ENCODE results near the gene TIMM50.
A peak's percentile ranks its signal among the peaks of the same experiment; 100 is the strongest.
"Not testable (repeated sequence)": the region's sequence is repeated elsewhere in the genome, so short reads cannot be mapped to it uniquely, and the experiment has no call there.

TIMM50 gene
- total RNA-seq, result 21.9 to 25.8 (median 22.4) reads per million in 4 donors

DNA sequence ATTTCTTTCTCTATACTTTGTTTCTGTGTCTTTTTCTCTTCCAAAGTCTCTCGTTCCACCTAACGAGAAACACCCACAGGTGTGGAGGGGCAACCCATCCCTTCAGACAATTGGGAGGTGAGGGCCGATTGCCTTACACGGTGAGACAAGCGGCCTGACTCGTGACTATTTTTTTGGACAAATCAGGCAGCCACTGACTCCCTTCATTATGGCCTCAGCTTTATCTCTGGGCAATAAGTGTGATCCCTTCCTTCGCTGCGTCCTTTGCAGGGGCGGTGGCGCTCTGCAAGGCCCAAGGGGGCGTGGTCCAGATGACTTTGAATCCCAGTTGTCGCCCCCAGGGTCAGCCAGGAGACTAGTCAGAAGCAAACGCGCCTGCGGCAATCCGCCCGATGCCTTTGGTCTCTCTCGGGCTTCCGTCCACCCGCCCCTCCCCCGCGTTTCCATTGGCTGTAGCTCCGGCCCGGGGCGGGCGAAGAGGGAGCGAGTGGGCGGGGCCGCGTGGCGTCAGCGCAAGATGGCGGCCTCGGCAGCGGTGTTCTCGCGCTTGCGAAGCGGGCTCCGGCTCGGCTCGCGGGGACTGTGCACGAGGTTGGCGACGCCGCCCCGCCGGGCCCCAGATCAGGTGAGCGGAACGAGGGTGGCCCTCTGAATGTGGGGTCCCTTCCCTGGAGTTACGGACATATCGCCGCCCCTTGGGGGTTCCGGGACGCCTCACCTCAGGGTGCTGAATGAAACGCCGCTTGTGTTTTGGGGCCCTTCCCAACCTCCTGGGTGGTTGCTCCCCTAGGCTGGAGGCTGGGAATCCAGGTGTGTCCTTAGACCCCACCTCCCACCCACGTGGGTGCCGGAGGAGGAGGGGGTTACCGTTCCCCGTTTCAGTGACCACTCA, at the start of gene TIMM50:
TIMM50 (plus strand) TSS at position 502 of the 892 bp plus-strand sequence; CDS start at position 518, 16 bp downstream.
- peak; percentile 93 to 96 (median 95) for DNase-seq

DNA sequence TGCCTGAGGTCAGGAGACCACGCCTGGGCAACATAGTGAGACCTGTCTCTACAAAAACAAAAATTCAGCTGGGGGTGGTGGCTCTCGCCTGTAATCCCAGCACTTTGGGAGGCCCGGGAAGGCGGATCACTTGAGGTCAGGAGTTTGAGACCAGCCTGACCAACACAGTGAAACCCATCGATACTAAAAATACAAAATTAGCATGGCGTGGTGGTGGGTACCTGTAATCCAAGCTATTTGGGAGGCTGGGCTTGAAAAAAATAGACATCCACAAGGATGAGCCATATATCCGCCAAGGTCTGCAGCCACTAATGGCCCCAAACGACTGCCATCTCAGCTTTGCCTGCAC, 48.0 kb upstream of the TIMM50 start:
- DNase-seq, result no peak

DNA sequence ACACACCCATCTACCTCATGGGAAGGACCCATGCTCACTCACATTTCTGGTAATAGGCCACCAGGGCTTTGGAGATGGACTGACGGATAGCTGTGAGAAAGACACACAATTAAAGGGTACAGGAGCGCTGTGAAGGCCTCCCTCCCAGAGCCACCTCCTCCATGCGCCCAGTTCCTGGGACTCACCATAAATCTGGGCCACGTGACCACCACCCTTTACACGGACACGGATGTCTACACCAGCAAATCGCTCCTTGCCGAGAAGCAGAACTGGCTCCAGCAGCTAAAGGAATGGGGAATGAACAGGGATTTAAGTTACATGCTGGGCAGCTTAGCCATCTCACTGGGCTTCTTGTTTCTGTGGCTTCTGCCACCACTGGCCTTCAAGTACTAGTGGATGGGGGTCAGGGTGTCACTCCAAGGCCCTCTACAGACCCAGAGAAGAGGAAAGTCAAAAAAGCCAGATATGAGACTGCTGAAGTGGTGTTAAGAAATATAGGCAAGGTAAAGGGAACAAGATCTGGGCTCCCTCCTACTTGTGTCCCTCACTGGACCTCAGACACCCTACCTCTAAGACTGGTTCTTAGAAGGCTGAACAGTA, 47.1 kb upstream of the TIMM50 start:
- no peak for DNase-seq

DNA sequence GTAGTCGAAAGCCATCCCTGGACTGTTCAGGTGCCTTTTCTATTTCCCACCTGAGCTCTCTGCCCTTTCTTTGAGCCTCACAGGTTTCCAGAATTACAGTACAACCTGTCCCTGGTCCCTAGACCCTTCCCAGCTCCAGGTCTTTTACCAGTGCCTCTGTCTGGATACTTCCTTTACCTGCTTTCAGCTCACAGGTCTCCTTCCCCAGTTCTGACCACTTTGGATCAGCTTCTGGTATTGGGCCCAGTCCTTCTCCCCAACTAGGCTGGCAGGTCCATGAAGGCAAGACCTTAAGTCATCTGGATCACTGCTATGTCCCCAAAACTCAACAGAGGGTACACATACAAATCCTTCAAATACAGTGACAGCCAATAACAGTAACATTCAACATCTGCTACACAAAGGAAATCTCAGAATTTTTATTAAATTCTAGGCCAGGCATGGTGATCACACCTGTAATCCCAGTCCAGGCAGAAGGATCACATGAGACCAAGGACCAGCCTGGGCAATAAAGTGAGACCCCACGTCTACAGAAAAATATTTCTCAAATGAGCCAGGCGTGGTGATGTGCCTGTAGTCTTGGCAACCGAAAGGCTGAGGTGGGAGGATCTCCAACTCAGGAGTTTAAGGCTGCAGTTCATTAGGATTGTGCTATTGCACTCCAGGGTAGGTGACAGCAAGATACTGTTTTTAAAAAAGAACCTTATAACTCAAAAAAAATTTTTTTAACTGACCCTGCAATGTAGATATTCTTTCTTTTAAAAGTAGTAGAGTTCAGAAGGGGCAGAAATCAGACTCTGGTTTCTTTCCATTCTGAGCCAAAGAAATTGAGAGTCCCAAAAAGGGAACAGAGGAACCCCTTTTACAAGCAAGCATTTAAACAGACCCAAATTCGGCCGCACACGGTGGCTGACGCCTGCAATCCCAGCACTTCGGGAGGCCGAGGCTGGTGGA, 46.2 kb upstream of the TIMM50 start:
- DNase-seq, result no peak

DNA sequence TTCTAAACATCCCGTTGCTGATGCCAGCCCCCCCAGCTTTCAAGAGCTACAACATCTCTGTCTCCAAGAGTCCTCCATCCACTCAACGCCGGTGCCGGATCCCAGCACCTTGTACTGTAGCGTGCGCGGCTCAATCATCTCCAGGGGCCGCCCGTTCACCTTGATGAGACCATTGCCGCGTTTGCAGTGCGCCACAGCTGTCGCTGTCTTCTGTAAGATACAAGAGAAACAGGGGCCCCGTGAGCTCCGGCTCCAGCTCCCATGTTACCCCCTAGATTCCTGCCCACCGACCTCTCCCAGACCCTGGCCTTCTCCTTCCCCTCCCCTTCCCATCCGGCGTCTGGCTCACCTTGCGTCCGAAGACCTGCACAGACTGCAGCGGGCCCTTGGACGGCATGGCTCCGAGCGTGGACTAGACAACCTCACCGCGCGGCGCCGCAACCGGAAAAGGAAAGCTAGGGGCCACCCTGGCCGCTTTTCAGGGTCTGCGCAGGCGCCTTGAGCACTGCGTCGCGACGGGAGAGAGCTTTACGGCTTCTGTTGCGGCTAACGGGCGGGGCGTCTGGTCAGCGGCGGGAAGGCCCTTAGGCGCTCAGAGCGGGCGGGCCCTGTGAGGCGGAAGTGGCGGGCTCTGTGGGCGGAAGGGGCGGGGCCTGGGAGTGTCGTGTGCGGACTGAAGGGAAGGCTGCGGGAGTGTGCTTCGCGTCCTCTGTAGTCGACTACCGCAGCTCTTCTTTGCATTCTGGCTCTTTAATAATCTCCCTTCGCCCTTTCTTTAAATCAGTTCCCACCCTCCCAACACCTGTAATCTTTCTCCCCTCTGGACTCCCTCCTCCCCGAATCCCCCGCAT, 44.9 kb upstream of the TIMM50 start, which contains the start of gene RPS16:
RPS16 (minus strand) TSS at position 451 of the 851 bp plus-strand sequence; CDS start at position 397, 54 bp downstream.
- DNase-seq, result peak; percentile 98 to 99 (median 98)

DNA sequence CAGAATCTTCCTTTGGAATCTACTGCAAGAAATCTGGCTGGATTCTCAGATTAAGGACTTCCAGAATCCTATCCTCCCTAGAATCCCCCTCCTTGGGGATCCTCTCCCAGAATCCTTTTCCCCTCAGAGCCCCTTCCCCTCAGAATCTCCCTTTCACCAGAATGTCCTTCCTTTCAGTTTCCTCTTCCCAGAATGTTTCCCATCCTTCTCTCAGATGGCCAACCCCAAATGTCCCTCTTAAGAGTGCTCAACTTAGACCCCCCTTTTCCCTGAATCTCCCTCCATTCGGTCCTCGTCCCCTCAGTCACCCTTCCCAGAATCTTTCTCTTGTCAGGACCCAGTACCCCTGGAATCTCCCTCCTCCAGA, 44.3 kb upstream of the TIMM50 start:
- DNase-seq, result no peak

DNA sequence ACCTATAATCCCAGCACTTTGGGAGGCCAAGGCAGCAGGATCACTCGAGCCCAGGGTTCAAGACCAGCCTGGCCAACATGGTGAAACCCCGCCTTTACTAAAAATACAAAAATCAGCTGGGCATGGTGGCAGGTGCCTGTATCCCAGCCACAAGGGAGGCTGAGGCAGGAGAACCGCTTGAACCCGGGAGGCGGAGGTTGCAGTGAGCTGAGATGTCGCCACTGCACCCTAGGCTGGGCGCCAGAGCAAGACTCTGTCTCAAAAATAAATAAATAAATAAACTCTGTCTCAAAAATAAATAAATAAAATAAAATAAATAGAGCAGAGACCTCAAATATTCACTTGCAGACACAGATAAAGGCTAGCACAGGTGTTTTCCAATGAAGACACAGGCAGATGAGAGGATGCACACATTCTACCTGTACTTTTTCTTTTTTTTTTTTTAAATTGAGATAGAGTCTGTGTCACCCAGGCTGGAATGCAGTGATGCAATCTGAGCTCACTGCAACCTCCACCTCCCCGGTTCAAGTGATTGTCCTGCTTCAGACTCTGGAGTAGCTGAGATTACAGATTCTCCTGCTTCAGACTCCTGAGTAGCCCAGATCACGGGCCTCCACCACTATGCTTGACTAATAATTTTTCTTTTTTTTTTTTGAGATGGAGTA, 42.2 kb upstream of the TIMM50 start:
- no peak for DNase-seq

DNA sequence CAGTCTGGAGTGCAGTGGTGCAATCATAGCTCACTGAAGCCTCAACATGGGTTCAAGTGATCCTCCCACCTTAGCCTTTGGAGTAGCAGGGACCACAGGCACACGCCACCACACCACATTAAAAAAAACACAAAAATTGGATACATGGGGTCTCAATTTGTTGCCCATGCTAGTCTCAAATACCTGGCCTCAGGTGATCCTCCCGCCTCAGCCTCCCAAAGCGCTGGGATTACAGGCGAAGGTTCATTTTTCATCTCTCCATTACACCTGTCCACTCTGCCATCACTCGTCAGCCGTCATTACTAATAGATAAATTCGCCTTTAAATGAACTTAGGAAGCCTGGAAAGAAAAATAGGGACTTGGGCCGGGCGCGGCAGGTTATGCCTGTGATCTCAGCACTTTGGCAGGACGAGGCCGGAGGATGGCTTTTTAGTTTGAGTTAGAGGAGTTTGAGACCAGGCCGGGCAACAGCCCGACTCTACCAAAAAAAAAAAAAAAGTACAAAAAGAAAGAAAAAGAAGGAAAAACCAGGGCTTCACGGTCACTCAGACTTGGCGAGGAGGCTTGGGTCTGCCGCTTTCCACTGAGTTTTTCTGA, 35.9 kb upstream of the TIMM50 start:
- DNase-seq, result no peak

DNA sequence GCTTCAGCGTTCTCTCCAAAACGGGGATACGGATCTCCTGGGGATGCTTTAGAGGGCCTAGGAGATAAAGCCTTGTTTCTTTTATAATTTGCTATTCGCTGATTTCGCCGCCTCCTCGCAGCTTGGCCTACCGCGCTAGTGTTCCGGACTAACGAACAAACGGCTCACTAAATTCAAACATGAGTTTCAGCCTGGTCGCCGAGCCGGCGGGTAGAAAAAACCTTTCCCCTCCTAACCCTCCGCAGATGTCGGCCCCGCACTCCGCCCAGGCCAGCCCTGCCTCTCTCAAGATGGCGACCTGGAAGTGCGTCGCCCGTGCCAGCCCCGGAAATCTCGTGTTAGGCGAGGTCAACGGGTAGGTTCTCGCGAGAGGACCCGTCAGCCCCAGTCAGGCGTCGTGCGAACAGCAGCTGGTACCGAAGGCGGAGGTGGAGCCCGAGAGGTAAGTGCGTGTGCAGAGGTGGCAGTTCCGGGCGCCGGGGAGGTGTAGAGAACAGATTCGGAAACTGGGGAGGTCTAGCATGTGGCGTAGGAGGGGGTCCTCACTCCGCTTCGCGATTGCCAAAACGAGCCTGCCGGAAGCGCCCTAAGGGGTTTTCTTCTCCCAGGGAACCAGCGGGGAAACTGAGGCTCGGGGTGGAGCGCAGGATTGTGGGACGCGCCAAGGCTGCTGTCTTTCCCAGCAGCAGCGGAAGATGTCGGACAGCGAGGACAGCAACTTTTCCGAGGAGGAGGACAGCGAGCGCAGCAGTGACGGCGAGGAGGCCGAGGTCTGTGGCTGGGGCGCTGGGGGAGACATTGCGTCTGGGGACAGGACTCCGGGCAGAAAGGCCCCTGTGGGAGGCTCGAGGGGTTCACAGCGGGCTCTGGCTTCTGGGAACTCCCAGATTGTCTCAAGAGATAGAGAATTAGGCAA, 35.2 kb upstream of the TIMM50 start, which contains the start of gene SUPT5H:
SUPT5H (plus strand) TSS at position 387 of the 916 bp plus-strand sequence; CDS start at position 696, 309 bp downstream.
- peak; percentile 95 to 99 (median 98) for DNase-seq

DNA sequence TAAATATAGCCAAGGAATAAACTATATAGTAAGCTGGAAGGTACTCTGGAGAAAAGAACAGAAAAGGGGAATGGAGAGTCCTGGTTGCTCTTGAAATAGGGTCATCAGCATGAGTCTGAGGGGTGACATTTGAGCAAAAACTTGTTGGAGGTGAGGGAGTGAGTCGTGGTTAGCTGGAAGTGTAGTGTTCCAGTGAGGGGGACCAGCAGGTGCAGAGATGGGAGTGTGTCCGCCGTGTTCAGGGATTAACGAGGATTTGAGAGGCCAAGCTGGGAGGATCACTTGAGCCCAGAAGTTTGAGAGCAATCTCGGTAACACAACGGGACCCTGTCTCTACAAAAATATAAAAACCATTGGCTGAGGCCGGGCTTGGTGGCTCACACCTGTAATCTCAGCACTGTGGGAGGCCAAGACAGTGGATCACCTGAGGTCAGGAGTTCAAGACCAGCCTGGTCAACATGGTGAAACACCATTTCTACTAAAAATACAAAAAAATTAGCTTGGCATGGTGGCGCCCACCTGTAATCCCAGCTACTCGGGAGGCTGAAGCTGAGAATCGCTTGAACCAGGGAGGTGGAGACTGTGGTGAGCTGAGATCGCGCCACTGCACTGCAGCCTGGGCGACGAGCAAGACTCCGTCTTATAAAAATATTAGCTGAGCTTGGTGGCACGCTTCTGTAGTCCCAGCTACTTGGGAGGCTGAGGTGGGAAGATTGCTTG, 34.1 kb upstream of the TIMM50 start:
- DNase-seq, result no peak

DNA sequence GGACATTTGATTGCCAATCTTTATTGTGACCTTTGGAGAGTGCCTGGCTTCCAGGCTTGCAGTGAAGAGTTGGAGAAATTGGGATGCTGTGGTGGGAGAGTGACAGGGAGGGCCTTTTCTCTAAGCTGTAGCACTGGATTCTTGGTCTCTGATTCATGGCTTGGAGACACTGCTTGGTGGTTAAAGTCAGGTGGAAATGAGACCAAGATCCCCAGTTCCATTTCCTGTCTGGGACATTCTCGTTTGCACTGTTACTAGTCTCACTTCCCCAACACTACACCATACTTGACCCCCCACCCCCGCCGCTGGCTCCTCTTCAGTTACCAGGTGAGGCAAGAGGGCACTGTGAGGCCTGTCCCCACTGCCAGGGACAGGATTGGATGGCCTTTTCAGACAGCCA, 32.4 kb upstream of the TIMM50 start:
- DNase-seq, result no peak

DNA sequence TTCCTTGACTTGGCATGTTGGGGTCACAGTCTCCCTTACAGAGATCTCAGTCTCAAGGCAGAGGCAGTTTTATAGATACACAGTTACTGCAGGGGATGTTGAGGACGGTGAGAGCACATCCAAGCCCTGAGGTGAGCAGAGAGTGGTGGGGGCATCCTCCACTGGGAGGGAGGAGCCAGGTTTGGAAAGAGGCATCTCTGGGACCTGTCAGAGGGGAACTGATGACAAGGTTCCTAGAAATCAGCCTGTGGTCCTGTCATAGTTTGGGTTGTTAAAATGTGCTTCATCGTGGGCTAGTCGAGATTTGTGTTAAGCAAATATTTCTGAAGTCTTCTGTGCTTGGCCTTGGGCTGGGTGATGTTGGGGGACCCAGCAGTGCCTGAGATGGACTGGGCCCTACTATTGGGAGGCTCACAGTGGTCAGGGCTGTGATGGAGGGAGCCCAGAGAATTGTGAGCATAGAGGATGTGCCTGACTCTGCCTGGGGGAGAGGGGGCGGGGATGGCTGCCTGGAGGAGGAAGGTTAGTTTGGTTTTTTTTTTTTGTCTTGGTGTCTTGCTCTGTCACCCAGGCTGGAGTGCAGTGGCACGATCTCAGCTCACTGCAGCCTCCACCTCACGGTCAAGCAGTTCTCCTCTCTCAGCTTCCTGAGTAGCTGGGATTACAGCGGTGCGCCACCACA, 31.4 kb upstream of the TIMM50 start:
- no peak for DNase-seq

DNA sequence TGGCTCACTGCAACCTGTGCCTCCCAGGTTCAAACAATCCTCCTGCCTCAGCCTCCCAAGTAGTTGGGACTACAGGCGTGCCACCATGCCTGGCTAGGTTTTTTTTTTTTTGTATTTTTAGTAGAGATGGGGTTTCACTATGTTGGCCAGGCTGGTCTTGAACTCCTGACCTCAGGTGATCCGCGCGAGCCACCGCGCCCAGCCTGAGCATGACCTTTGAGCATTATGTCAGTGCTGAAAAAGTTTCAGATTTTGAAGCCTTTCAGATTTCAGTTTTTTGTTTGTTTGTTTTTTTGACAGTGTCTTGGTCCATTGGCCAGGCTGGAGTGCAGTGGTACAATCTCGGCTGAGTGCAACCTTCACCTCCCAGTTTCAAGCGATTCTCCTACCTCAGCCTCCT, 29.4 kb upstream of the TIMM50 start:
- not testable (repeated sequence) for DNase-seq

DNA sequence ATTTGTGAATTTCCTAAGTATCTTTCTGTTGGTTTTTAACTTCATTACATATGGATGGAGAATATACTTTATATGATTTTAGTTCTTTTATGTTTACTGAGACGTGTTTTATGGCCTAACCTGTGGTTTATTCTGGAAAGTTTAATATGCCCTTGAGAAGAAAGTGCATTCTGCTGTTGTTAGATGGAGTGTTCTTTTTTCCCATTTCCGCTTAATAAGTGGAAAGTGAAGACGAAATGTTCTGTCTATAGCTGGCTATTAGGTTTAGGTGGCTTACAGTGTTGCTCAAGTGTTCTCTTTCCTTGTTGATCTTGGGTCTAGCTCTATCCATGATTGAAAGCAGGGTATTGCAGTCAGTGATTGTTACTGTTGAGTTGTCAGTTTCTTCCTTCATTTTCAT, 17.2 kb upstream of the TIMM50 start:
- no peak for DNase-seq

DNA sequence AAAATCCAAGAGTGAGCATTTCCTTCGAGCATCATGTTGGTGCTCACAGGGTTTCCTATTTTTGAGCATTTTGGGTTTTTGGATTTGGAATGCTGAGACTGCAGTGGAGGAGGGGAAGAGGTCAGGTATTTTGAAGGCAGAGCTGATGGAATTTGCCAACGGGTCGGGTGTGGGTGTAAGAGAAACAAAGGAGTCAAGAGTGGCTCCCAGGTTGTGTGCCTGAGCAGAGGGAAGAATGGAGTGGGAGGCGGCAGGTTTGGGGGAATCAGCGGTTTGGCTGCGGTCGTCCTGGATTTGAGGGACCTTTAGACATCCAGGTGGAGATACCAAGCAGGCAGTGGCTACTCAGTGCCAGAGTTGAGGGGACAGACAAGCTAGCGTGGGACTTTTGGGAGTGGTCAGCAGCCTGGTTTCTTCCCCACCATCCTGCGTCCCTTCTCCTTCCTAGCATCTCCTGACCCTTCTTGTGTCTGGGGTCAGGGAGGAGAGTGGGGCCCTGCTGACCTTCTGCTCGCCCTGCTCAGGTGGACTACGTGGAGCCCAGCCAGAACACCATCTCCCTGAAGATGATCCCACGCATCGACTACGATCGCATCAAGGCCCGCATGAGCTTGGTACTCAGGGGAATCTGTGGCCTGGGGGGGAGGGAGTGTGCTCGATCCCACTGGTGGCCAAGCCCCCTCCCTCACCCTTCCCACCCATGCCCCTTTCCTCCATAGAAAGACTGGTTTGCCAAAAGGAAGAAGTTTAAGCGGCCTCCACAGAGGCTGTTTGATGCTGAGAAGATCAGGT, 14.5 kb upstream of the TIMM50 start:
- no peak for DNase-seq

DNA sequence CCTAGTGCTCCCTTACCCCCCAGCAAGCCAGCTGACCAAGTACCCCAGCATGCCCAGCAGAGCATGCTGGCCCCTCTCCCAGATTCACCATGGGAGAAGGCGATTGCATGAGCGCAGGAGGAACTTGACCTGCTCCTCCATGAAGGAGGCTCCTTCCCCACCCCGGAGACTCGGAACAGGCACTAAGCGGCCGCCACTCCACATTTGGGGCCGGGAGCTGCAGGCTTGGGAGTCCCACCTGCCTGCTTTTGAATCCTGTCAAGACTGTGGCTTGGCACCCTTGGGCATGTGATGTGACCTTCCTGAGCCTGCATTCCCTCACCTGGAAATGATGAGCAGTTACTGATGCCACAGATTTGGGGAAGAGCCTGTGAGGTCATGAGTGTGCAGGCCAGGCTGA, 12.7 kb upstream of the TIMM50 start:
- no peak for DNase-seq

DNA sequence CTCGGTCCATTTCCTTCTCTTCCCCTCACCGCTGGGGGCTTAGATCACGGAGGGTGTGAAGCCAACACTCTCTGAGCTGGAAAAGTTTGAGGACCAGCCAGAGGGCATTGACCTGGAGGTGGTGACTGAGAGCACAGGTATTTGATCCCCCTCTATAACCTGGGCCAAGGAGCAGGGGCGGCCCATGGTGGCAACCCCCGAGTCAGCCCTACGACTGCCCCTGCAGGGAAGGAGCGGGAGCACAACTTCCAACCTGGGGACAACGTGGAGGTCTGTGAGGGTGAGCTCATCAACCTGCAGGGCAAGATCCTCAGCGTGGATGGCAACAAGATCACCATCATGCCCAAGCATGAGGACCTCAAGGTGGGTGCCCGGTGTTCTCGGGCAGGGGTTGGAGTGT, 11.6 kb upstream of the TIMM50 start:
- no peak for DNase-seq

DNA sequence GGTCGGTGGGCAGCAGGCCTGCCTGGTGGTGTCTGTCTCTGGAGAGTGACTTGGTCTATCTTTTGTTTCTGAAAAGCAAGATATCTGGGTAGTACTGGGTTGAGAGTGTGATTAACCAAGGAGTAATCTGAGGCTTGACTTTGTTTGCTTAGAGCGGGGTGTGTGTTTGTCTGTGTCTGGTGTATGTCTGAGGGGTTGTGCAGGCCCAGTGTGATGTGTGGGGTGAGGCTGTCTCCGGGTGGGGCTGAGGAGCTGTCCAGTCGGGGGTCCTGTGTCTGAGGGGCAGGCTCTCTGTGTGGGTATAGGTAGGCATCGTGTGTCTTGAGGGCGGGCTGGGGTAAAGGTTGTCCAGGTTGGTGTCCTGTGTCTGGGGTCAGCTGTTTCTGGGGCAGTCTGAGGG, 11.1 kb upstream of the TIMM50 start:
- DNase-seq, result no peak
